ENCODE results near the gene GDF11. TPM values are rescaled to one million over a fixed set of nuclear protein-coding genes. Genes with fewer than 3 reads are reported as not detected.

Gene GDF11
- polyA plus RNA-seq, 2 of the 4 experiments (the other 2 are of a cell fraction), result 1.2 to 3.6 TPM

DNA sequence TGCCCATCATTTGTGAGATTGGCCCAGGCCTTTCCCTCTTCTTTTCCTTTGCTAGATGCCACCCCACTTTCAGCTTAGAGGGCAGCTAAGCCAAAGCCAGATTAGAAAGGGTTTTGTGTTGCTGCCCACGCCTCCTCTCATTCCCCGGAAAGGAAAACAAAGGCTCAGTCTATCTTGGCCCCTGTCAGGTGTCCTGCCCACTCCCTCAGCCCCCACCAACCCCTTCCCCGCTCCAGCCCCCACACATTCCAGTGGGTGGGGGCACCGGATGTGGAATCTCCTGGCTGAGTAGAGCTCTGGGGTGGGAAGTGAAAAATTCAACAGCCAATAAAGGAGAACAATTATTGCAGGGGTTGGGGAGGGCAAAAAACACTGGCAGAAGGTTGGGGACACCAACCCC, 24.9 kb upstream of the GDF11 start:
- ChIA-PET POLR2A (interaction anchor here (0.9 to 1.0 kb wide), 2 partner anchors 11 to 37 kb away, joined by 3 read pairs; partner anchors contain the start of gene CD63), CTCF (interaction anchor here (3.9 to 12.3 kb wide), 4 partner anchors 12 to 61 kb away, joined by 20 to 139 read pairs (median 51); partner anchors contain the start of genes GDF11 and ITGA7)
- H3K4me3 ChIP-seq, result no peak overlapping the region
- no peak overlapping the region for H3K27ac ChIP-seq
- FAIRE-seq (no peak), ATAC-seq (no peak), DNase-seq (ENCODE audit: low read depth in 1 of 2, low spot score in 1 of 2) (no peak)
- 85% methylated on average over 4 of the region's 4 CpGs for whole genome bisulfite sequencing (ENCODE audit: missing lambda C conversion rate)
- TF ChIP-seq, protein P1, sequence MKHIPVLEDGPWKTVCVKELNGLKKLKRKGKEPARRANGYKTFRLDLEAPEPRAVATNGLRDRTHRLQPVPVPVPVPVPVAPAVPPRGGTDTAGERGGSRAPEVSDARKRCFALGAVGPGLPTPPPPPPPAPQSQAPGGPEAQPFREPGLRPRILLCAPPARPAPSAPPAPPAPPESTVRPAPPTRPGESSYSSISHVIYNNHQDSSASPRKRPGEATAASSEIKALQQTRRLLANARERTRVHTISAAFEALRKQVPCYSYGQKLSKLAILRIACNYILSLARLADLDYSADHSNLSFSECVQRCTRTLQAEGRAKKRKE (CRISPR knock-in tag; IDR thresholded peaks at IDR 0.05; ENCODE audit: low read depth), result no peak
- TF ChIP-seq RAD21 (conservative IDR thresholded peaks at IDR 0.05 in 1 of 2, IDR thresholded peaks at IDR 0.05 in 1 of 2) (no peak), POLR2A (IDR thresholded peaks at IDR 0.05; ENCODE audit: low read length) (no peak), CHD2 (IDR thresholded peaks at IDR 0.05; ENCODE audit: low read length, partially characterized antibody) (no peak), JUNB (IDR thresholded peaks at IDR 0.05) (no peak), TP53 (CRISPR knock-in tag; IDR thresholded peaks at IDR 0.05) (no peak), NR3C1 (IDR thresholded peaks at IDR 0.05) (no peak), KDM5A (IDR thresholded peaks at IDR 0.05) (no peak), POLR2AphosphoS2 (conservative IDR thresholded peaks at IDR 0.05; ENCODE audit: low read length) (no peak), EP300 (IDR thresholded peaks at IDR 0.05) (no peak), MAFK (IDR thresholded peaks at IDR 0.05; ENCODE audit: partially characterized antibody) (no peak)
- TF ChIP-seq, protein P2, sequence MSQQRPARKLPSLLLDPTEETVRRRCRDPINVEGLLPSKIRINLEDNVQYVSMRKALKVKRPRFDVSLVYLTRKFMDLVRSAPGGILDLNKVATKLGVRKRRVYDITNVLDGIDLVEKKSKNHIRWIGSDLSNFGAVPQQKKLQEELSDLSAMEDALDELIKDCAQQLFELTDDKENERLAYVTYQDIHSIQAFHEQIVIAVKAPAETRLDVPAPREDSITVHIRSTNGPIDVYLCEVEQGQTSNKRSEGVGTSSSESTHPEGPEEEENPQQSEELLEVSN (IDR thresholded peaks at IDR 0.05; ENCODE audit: borderline replicate concordance, low read depth), result no peak
- TF ChIP-seq, protein P3, sequence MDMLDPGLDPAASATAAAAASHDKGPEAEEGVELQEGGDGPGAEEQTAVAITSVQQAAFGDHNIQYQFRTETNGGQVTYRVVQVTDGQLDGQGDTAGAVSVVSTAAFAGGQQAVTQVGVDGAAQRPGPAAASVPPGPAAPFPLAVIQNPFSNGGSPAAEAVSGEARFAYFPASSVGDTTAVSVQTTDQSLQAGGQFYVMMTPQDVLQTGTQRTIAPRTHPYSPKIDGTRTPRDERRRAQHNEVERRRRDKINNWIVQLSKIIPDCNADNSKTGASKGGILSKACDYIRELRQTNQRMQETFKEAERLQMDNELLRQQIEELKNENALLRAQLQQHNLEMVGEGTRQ (IDR thresholded peaks at IDR 0.05), result no peak
- no peaks in the 10 kb centered on the region for H3K9me3 ChIP-seq
- H3K4me2 ChIP-seq, result peak overlapping the region; percentile 93; the same call in 2 of the 3 replicates
- H3K4me1 ChIP-seq, result peaks cover 54% of the 10 kb centered on the region

DNA sequence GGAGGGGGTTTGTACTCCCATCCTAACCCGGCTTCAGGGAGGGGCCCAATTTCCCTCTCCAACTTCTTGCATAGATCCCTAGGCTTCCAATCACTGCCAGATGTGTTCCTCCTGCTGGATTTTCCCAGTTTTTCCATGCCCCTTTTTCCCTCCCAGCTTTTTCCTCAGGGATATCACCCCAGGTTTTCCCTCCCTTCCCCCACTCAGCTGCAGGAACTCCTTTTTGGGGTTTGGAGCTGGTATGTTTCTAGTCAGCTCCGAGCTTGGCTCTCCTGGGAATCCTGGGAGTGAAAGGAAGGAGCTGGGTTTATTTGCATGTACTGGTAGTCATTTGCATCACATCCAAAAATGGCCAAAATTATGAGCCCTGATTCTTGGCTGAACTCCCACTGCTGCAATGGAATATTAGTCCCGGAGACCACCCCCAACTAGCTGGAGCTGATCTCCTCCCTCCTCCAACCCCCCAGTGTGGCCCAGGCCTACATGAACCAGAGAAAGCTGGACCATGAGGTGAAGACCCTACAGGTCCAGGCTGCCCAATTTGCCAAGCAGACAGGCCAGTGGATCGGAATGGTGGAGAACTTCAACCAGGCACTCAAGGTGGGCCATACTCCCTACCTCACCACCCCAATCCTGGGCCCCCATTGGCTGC, 24.2 kb upstream of the GDF11 start:
- H3K9me3 ChIP-seq, result no peaks in the 10 kb centered on the region
- FAIRE-seq (no peak), DNase-seq (ENCODE audit: low read depth in 1 of 2, low spot score in 1 of 2) (no peak), ATAC-seq (no peak)
- no peak for TF ChIP-seq SREBF2 (IDR thresholded peaks at IDR 0.05)
- no peak for TF ChIP-seq HOXA7 (CRISPR knock-in tag; IDR thresholded peaks at IDR 0.05)
- TF ChIP-seq ZSCAN20 (CRISPR knock-in tag; IDR thresholded peaks at IDR 0.05), result no peak
- TF ChIP-seq, protein P4, sequence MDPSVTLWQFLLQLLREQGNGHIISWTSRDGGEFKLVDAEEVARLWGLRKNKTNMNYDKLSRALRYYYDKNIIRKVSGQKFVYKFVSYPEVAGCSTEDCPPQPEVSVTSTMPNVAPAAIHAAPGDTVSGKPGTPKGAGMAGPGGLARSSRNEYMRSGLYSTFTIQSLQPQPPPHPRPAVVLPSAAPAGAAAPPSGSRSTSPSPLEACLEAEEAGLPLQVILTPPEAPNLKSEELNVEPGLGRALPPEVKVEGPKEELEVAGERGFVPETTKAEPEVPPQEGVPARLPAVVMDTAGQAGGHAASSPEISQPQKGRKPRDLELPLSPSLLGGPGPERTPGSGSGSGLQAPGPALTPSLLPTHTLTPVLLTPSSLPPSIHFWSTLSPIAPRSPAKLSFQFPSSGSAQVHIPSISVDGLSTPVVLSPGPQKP (IDR thresholded peaks at IDR 0.05; ENCODE audit: low read depth, low read length), result no peak
- TF ChIP-seq ZNF302 (CRISPR knock-in tag; IDR thresholded peaks at IDR 0.05), result no peak
- TF ChIP-seq, protein P5, sequence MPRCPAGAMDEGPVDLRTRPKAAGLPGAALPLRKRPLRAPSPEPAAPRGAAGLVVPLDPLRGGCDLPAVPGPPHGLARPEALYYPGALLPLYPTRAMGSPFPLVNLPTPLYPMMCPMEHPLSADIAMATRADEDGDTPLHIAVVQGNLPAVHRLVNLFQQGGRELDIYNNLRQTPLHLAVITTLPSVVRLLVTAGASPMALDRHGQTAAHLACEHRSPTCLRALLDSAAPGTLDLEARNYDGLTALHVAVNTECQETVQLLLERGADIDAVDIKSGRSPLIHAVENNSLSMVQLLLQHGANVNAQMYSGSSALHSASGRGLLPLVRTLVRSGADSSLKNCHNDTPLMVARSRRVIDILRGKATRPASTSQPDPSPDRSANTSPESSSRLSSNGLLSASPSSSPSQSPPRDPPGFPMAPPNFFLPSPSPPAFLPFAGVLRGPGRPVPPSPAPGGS (IDR thresholded peaks at IDR 0.05), result no peak
- TF ChIP-seq, protein P1 (CRISPR knock-in tag; IDR thresholded peaks at IDR 0.05; ENCODE audit: low read depth), result no peak
- TF ChIP-seq MAZ (IDR thresholded peaks at IDR 0.05; ENCODE audit: borderline replicate concordance, low read depth, low read length), result no peak
- TF ChIP-seq PHF8 (IDR thresholded peaks at IDR 0.05; ENCODE audit: borderline replicate concordance, low read depth), result no peak
- no peak for TF ChIP-seq RFX5 (IDR thresholded peaks at IDR 0.05)
- TF ChIP-seq JUNB (IDR thresholded peaks at IDR 0.05), result no peak
- TF ChIP-seq MAFK (IDR thresholded peaks at IDR 0.05; ENCODE audit: partially characterized antibody), result no peak
- no peak for TF ChIP-seq RARB (CRISPR knock-in tag; IDR thresholded peaks at IDR 0.05)
- no peak for TF ChIP-seq FOSL2 (IDR thresholded peaks at IDR 0.05)
- TF ChIP-seq FOSL2 (CRISPR knock-in tag; IDR thresholded peaks at IDR 0.05), result no peak
- TF ChIP-seq NPAS2 (CRISPR knock-in tag; IDR thresholded peaks at IDR 0.05; ENCODE audit: borderline replicate concordance), result no peak
- no peak for TF ChIP-seq HDAC2 (IDR thresholded peaks at IDR 0.05)
- no peak for TF ChIP-seq CHD4 (IDR thresholded peaks at IDR 0.05; ENCODE audit: borderline replicate concordance)
- TF ChIP-seq, protein P6, sequence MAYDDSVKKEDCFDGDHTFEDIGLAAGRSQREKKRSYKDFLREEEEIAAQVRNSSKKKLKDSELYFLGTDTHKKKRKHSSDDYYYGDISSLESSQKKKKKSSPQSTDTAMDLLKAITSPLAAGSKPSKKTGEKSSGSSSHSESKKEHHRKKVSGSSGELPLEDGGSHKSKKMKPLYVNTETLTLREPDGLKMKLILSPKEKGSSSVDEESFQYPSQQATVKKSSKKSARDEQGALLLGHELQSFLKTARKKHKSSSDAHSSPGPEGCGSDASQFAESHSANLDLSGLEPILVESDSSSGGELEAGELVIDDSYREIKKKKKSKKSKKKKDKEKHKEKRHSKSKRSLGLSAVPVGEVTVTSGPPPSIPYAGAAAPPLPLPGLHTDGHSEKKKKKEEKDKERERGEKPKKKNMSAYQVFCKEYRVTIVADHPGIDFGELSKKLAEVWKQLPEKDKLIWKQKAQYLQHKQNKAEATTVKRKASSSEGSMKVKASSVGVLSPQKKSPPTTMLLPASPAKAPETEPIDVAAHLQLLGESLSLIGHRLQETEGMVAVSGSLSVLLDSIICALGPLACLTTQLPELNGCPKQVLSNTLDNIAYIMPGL (CRISPR knock-in tag; IDR thresholded peaks at IDR 0.05; ENCODE audit: borderline replicate concordance), result no peak
- TF ChIP-seq EHF (CRISPR knock-in tag; IDR thresholded peaks at IDR 0.05), result no peak
- no peak for TF ChIP-seq ESRRA (IDR thresholded peaks at IDR 0.05; ENCODE audit: borderline replicate concordance, low read length)
- H3K27ac ChIP-seq, result no peak overlapping the region
- POLR2A ChIA-PET, result interaction anchor here (0.9 kb wide), 1 partner anchor 37 kb away, joined by 3 read pairs; a partner anchor contains a TSS
- CTCF ChIA-PET, result interaction anchor here (1.2 to 12.3 kb wide), 6 partner anchors 11 to 224 kb away, joined by 4 to 139 read pairs (median 32); partner anchors contain the start of genes CD63, GDF11 and ITGA7
- H3K4me3 ChIP-seq, result no peak overlapping the region
- no peak overlapping the region for H3K4me2 ChIP-seq
- peaks cover 51% of the 10 kb centered on the region for H3K4me1 ChIP-seq
- 81% methylated on average over 4 of the region's 4 CpGs for WGBS (ENCODE audit: missing lambda C conversion rate)
